NT2/D1 (cell line): ENCODE measurements around the gene CARM1.
"Not testable (repeated sequence)": the region's sequence is repeated elsewhere in the genome, so short reads cannot be mapped to it uniquely, and the experiment has no call there.

ENCODE experiments used
- DNase-seq: peaks from one replicate; pipeline ENCODE4 v3.0.0-alpha.2; 2011; ENCODE audit warnings: low read depth, low spot score
- H3K27me3 ChIP-seq: 2 replicates; pipeline ENCODE4 v1.6.0; 2011; ENCODE audit warnings: mild to moderate bottlenecking; ENCODE audit not compliant: insufficient read length, insufficient read depth
- H3K36me3 ChIP-seq: 2 replicates; pipeline ENCODE4 v1.6.1; 2011; ENCODE audit warnings: mild to moderate bottlenecking, low read length, mixed read lengths; ENCODE audit not compliant: insufficient read depth, insufficient read length
- H3K4me1 ChIP-seq: 2 replicates; pipeline ENCODE4 v1.5.1; 2011; ENCODE audit not compliant: insufficient read depth, insufficient read length
- H3K4me3 ChIP-seq: 2 replicates; pipeline ENCODE4 v1.5.1; 2011; ENCODE audit warnings: low read depth; ENCODE audit not compliant: insufficient read length
- H3K9ac ChIP-seq: 2 replicates; pipeline ENCODE4 v1.6.0; 2011; ENCODE audit warnings: low read depth; ENCODE audit not compliant: insufficient read length
- H3K9me3 ChIP-seq: 2 replicates; pipeline ENCODE4 v1.5.1; 2011; ENCODE audit warnings: mild to moderate bottlenecking, low read length; ENCODE audit not compliant: insufficient read depth
- SUZ12 ChIP-seq: IDR thresholded peaks from 2 replicates; pipeline ENCODE4 v1.6.1; 2011; ENCODE audit not compliant: insufficient read length, insufficient read depth; ENCODE audit errors: extremely low read depth
- YY1 ChIP-seq: IDR thresholded peaks from 2 replicates; pipeline ENCODE4 v1.6.1; 2011; ENCODE audit not compliant: insufficient read length, insufficient read depth
- ZNF274 ChIP-seq: IDR thresholded peaks from 2 replicates; pipeline ENCODE4 v1.6.1; 2011; ENCODE audit warnings: mild to moderate bottlenecking, low read depth, low read length

CARM1 gene

GRCh38 chr19:10830931-10831779 is 40.2 kb upstream of the CARM1 start:
- Histone ChIP-seq H3K36me3 (peaks cover 75% of the 10 kb centered on the region), H3K4me1 (peaks cover 11% of the 10 kb centered on the region), H3K27me3 (no peaks in the 10 kb centered on the region), H3K9ac (no peak overlapping the region), H3K9me3 (no peaks in the 10 kb centered on the region), H3K4me3 (no peak overlapping the region)
- DNase-seq = no peak
- TF ChIP-seq YY1 = no peak
- no peak for TF ChIP-seq SUZ12
- TF ChIP-seq ZNF274 = no peak

- Histone ChIP-seq H3K4me3 (no peak overlapping the region), H3K27me3 (no peaks in the 10 kb centered on the region), H3K9me3 (peaks cover 8% of the 10 kb centered on the region; the same call in 1 of the 2 replicates), H3K9ac (no peak overlapping the region), H3K4me1 (peaks cover 17% of the 10 kb centered on the region), H3K36me3 (peaks cover 64% of the 10 kb centered on the region)
- TF ChIP-seq ZNF274 (no peak), SUZ12 (no peak), YY1 (no peak)
- DNase-seq = no peak
These were observed 39.1 kb upstream of the CARM1 start for GRCh38 chr19:10831987-10832938.

DNA sequence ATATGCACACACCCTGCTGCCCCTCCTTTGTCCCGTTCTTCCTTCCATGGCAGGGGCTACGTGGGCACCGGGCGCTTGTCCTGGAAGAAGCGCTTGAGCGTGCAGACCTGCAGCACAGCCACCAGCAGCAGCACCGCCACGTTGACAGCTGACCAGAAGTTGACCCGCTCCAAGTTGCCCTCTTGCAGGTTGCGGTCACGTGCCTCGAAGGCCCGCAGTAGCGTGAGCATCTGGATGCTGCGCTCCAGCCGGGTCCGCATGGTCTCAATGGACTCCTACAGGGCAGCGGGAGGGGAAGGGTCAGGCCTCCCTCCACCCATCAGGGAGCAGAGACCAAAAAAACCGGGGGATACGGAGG is 38.4 kb upstream of the CARM1 start:
- Histone ChIP-seq H3K4me1 (peaks cover 17% of the 10 kb centered on the region), H3K9ac (no peak overlapping the region), H3K9me3 (peaks cover 8% of the 10 kb centered on the region; the same call in 1 of the 2 replicates), H3K4me3 (no peak overlapping the region), H3K27me3 (no peaks in the 10 kb centered on the region), H3K36me3 (peaks cover 64% of the 10 kb centered on the region)
- TF ChIP-seq ZNF274 (no peak), SUZ12 (no peak), YY1 (no peak)
- no peak for DNase-seq

GRCh38 chr19:10835089-10835753 is 36.1 kb upstream of the CARM1 start:
- no peak for TF ChIP-seq ZNF274
- no peak for TF ChIP-seq YY1
- no peak for TF ChIP-seq SUZ12
- Histone ChIP-seq H3K4me3 (peak overlapping the region; percentile 43), H3K9me3 (peaks cover 18% of the 10 kb centered on the region; the same call in 1 of the 2 replicates), H3K4me1 (peaks cover 12% of the 10 kb centered on the region), H3K36me3 (peaks cover 48% of the 10 kb centered on the region), H3K27me3 (no peaks in the 10 kb centered on the region), H3K9ac (peak overlapping the region; percentile 76)
- peak; percentile 99 for DNase-seq

GRCh38 chr19:10835754-10836478 is 35.4 kb upstream of the CARM1 start, which contains the start of gene TMED1:
TMED1 (minus strand) TSS chr19:10836212; CDS start chr19:10836191, 21 bp downstream.
- H3K4me3 ChIP-seq = peak within 1 kb of the TSS; percentile 75
- DNase-seq = peak; percentile 88
- TF ChIP-seq SUZ12 (no peak), YY1 (peak; percentile 22), ZNF274 (no peak)
- H3K36me3 ChIP-seq = peaks cover 41% of the 10 kb centered on the region
- peaks cover 12% of the 10 kb centered on the region for H3K4me1 ChIP-seq
- peak within 1 kb of the TSS; percentile 93 for H3K9ac ChIP-seq
- H3K27me3 ChIP-seq = no peaks in the 10 kb centered on the region
- H3K9me3 ChIP-seq = peaks cover 18% of the 10 kb centered on the region; the same call in 1 of the 2 replicates

DNA sequence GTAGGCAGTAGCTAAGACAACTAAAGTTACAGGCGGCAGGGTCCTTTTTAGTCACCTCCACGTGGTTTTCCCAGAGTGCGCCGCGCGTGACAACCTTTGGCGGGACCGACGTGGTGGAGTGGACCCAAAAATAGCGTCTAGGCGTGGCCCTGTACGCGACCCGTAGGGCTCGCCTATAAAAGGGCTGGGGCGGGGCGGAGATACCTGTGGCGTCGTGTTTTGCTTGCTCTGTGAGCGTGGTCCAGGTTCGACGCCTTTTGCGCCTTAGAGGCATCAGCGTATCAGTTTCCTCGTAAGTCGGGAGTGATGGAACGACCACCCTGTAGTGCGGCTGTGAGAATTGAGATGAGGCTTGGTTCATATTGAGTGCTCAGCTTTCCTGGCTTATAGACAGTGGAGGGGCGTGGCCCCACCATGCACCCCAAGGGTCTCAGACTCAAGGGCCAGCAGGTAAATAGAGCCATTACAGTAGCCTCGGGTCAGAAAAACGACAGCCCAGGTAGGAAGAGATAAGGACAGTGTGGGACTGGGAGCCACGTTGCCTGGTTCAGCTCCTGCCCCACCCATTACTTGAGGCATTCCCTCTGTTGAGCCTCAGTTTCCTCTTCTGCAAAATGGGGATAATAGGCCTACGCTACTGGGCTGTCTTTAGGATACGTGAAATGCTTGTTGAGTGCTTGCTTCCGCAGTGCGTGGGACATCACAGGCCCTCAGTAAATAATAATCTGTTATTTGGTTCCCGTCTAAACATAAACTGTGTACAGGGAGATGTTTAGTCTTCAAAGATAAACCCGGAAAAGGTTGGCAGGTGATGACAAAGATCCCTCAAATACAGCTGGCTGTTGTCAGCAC is 34.6 kb upstream of the CARM1 start:
- TF ChIP-seq YY1 = no peak
- no peak for TF ChIP-seq ZNF274
- TF ChIP-seq SUZ12 = no peak
- peak; percentile 76 for DNase-seq
- peaks cover 18% of the 10 kb centered on the region; the same call in 1 of the 2 replicates for H3K9me3 ChIP-seq
- peak overlapping the region; percentile 93 for H3K9ac ChIP-seq
- H3K27me3 ChIP-seq = no peaks in the 10 kb centered on the region
- H3K4me3 ChIP-seq = peak overlapping the region; percentile 75
- peaks cover 12% of the 10 kb centered on the region for H3K4me1 ChIP-seq
- H3K36me3 ChIP-seq = peaks cover 34% of the 10 kb centered on the region

DNA sequence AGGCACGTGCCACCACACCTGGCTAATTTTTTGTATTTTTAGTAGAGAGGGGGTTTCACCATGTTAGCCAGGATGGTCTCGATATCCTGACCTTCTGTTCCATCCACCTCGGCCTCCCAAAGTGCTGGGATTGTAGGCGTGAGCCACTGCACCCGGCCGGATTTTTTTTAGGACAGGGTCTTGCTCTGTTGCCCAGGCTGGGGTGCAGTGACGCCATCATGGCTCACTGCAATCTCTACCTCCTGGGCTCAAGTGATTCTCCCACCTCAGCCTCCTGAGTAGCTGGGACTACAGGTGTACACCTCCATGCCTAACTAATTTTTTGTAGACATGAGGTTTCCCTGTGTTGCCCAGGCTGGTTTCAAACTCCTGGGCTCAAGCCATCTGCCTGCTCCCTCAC is 33.7 kb upstream of the CARM1 start:
- not testable (repeated sequence) for H3K9ac ChIP-seq, H3K4me3 ChIP-seq, DNase-seq, H3K27me3 ChIP-seq
- Histone ChIP-seq H3K36me3 (peaks cover 25% of the 10 kb centered on the region), H3K4me1 (peaks cover 10% of the 10 kb centered on the region), H3K9me3 (peaks cover 18% of the 10 kb centered on the region; the same call in 1 of the 2 replicates)
